ENCODE measurements around the gene ATXN7L1.

ATXN7L1 gene

DNA sequence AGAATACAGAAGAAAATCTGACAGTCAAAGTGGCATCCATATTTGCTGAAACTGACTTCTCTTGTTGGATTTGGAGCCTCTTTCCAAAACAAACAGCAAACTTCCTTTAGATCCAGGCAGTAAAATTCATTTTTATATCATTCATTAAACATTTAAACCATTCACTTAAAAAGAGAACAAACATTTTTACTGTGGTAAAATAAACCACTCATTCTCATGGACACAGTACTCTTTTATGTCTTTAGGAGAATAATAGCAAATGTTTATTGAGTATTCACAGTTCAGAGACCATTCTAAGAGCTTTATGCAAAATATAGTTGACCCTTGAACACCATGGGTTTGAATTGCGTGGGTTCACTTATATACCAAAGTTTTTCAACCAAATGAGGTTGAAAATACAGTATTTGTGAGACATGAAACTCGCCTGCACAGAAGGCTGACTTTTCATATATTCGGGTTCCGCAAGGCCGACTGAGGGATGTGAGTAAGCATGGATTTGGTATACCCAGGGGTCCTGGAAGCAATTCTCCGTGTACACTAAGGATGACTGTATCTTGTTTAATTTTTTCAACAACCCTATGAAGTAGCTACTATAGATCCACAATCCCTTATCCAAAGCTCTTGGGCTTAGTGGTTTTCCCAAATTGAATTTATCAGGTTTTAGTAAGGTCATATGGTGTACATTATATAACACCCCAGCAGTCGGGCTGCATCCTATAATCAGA, 49.1 kb downstream of the ATXN7L1 start:
- no peak for TF ChIP-seq FOXM1 (IDR thresholded peaks at IDR 0.05; ENCODE audit: borderline replicate concordance)
- no peak for TF ChIP-seq SUZ12 (IDR thresholded peaks at IDR 0.05)
- no peak for TF ChIP-seq L3MBTL2 (conservative IDR thresholded peaks at IDR 0.05)
- TF ChIP-seq FOXK2 (IDR thresholded peaks at IDR 0.05) = no peak
- TF ChIP-seq SP1 (IDR thresholded peaks at IDR 0.05) = no peak
- TF ChIP-seq CTBP1 (IDR thresholded peaks at IDR 0.05; ENCODE audit: borderline replicate concordance) = no peak
- no peak for TF ChIP-seq FOXA1 (IDR thresholded peaks at IDR 0.05)
- TF ChIP-seq HDGF (IDR thresholded peaks at IDR 0.05; ENCODE audit: borderline replicate concordance) = no peak
- TF ChIP-seq TARDBP (IDR thresholded peaks at IDR 0.05) = no peak
- no peak for TF ChIP-seq LEF1 (IDR thresholded peaks at IDR 0.05; ENCODE audit: borderline replicate concordance)
- TF ChIP-seq NFRKB (IDR thresholded peaks at IDR 0.05) = no peak
- no peak for TF ChIP-seq ELF4 (IDR thresholded peaks at IDR 0.05)
- TF ChIP-seq BHLHE40 (IDR thresholded peaks at IDR 0.05; ENCODE audit: borderline replicate concordance) = no peak
- TF ChIP-seq ZNF384 (IDR thresholded peaks at IDR 0.05) = no peak
- no peak for TF ChIP-seq PKNOX1 (IDR thresholded peaks at IDR 0.05)
- no peak for DNase-seq (ENCODE audit: extremely low spot score)
- ChIA-PET POLR2A (no interaction called here), CTCF (no interaction called here)

DNA sequence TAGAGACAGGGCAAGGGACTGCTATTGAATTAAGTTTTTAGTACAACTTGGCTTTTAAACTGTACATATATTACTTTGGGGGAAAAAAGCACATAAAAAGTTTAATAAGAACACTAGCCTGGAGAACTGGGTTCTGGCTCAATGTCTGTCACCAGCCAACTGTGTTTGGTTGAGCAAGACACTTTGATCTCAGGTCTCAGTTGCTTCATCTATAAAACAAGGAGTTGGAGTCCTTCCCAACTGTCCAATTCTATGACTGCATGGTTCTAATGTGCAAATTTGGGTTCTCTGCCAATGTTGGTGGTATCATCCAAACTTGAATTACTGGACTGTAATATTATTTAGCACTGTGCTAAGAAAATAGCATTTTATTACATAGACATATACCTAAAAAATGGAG, 50.3 kb downstream of the ATXN7L1 start:
- DNase-seq (ENCODE audit: extremely low spot score) = no peak
- TF ChIP-seq SP1 (IDR thresholded peaks at IDR 0.05) (no peak), L3MBTL2 (conservative IDR thresholded peaks at IDR 0.05) (no peak), SUZ12 (IDR thresholded peaks at IDR 0.05) (no peak), BHLHE40 (IDR thresholded peaks at IDR 0.05; ENCODE audit: borderline replicate concordance) (no peak), FOXK2 (IDR thresholded peaks at IDR 0.05) (no peak), CTBP1 (IDR thresholded peaks at IDR 0.05; ENCODE audit: borderline replicate concordance) (no peak), FOXA1 (IDR thresholded peaks at IDR 0.05) (no peak), LEF1 (IDR thresholded peaks at IDR 0.05; ENCODE audit: borderline replicate concordance) (no peak), HDGF (IDR thresholded peaks at IDR 0.05; ENCODE audit: borderline replicate concordance) (no peak)
- ChIA-PET POLR2A (no interaction called here), CTCF (no interaction called here)

DNA sequence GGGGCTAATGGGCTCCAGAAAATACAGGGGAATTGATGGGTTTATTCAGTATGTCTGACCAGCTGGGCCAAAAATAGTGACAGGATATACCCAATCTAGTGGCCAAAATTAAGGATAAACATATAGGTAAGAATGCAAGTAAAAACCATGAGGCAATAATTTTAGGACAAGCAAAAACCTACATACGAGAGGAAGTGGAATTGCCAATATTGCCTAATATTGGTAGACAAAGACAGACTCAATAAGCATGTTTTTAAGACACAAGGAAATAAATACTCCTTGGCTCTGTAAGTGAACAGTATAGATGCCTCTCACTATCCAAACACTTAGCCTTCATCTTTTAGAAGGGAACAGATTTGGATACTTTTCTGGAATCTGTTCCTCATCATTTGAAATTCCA, 51.0 kb downstream of the ATXN7L1 start:
- DNase-seq (ENCODE audit: extremely low spot score) = no peak
- TF ChIP-seq L3MBTL2 (conservative IDR thresholded peaks at IDR 0.05) (no peak), FOXM1 (IDR thresholded peaks at IDR 0.05; ENCODE audit: borderline replicate concordance) (no peak), ARNT (IDR thresholded peaks at IDR 0.05) (no peak), LEF1 (IDR thresholded peaks at IDR 0.05; ENCODE audit: borderline replicate concordance) (no peak)
- ChIA-PET POLR2A (no interaction called here), CTCF (interaction anchor here (0.7 kb wide), 1 partner anchor 294 kb away, joined by 5 read pairs; no protein-coding TSS in a partner anchor)

- DNase-seq (ENCODE audit: extremely low spot score) = no peak
- TF ChIP-seq L3MBTL2 (conservative IDR thresholded peaks at IDR 0.05) = no peak
- TF ChIP-seq ARNT (IDR thresholded peaks at IDR 0.05) = no peak
- no peak for TF ChIP-seq CTBP1 (IDR thresholded peaks at IDR 0.05; ENCODE audit: borderline replicate concordance)
- TF ChIP-seq LEF1 (IDR thresholded peaks at IDR 0.05; ENCODE audit: borderline replicate concordance) = no peak
- no peak for TF ChIP-seq ELF4 (IDR thresholded peaks at IDR 0.05)
- no peak for TF ChIP-seq SP1 (IDR thresholded peaks at IDR 0.05)
- TF ChIP-seq ZNF384 (IDR thresholded peaks at IDR 0.05) = no peak
- no peak for TF ChIP-seq FOXM1 (IDR thresholded peaks at IDR 0.05; ENCODE audit: borderline replicate concordance)
- TF ChIP-seq HDGF (IDR thresholded peaks at IDR 0.05; ENCODE audit: borderline replicate concordance) = no peak
- no peak for TF ChIP-seq NFRKB (IDR thresholded peaks at IDR 0.05)
- TF ChIP-seq PKNOX1 (IDR thresholded peaks at IDR 0.05) = no peak
- no peak for TF ChIP-seq BHLHE40 (IDR thresholded peaks at IDR 0.05; ENCODE audit: borderline replicate concordance)
- no peak for TF ChIP-seq FOXK2 (IDR thresholded peaks at IDR 0.05)
- no peak for TF ChIP-seq FOXA1 (IDR thresholded peaks at IDR 0.05)
- TF ChIP-seq TARDBP (IDR thresholded peaks at IDR 0.05) = no peak
- ChIA-PET CTCF (interaction anchor here (0.7 to 1.0 kb wide), 3 partner anchors 9 to 243 kb away, joined by 3 to 4 read pairs (median 3); no protein-coding TSS in a partner anchor), POLR2A (no interaction called here)
These were observed 53.6 kb downstream of the ATXN7L1 start for GRCh38 chr7:105822806-105823205.

- TF ChIP-seq TARDBP (IDR thresholded peaks at IDR 0.05) = no peak
- TF ChIP-seq FOXA1 (IDR thresholded peaks at IDR 0.05) = no peak
- no peak for TF ChIP-seq FOXM1 (IDR thresholded peaks at IDR 0.05; ENCODE audit: borderline replicate concordance)
- TF ChIP-seq ZNF384 (IDR thresholded peaks at IDR 0.05) = no peak
- TF ChIP-seq NFRKB (IDR thresholded peaks at IDR 0.05) = no peak
- TF ChIP-seq ARNT (IDR thresholded peaks at IDR 0.05) = no peak
- TF ChIP-seq BHLHE40 (IDR thresholded peaks at IDR 0.05; ENCODE audit: borderline replicate concordance) = no peak
- no peak for TF ChIP-seq ELF4 (IDR thresholded peaks at IDR 0.05)
- ChIA-PET CTCF (no interaction called here), POLR2A (no interaction called here)
- DNase-seq (ENCODE audit: extremely low spot score) = no peak
These were observed 54.9 kb downstream of the ATXN7L1 start for GRCh38 chr7:105821527-105821926.

DNA sequence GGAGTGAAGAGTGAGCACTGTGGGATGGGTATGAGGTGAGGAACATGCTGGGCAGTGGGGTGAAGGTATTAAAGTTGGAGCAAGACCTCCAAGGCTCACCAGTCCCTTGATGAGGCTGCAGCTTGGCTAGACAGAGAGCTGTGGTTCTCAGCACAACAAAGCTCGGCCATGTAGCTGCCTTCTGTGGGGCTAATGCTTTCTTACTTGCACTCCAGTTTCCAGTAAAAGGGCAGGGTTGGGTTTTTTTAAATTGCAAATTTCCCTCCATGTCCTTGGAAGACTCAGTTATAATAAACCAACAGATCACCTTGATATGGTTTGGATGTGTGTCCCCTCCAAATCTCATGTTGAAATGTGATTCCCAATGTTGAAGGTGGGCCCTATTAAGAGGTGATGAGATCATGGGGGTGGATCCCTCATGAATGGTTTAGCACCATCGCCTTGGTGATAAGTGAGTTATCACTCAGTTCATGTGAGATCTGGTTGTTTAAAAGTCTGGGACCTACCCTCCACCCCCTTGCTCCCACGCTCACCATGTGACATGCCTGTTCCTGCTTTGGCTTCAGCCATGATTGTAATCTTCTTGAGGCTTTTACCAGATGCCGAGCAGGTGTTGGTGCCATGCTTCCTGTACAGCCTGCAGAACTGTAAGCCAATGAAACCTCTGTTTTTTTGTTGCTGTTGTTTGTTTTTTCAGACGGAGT, 55.9 kb downstream of the ATXN7L1 start:
- no peak for DNase-seq (ENCODE audit: extremely low spot score)
- ChIA-PET CTCF (no interaction called here), POLR2A (no interaction called here)
- TF ChIP-seq PKNOX1 (IDR thresholded peaks at IDR 0.05) = no peak
- no peak for TF ChIP-seq FOXK2 (IDR thresholded peaks at IDR 0.05)
- TF ChIP-seq CTBP1 (IDR thresholded peaks at IDR 0.05; ENCODE audit: borderline replicate concordance) = no peak
- no peak for TF ChIP-seq ELF4 (IDR thresholded peaks at IDR 0.05)
- TF ChIP-seq TARDBP (IDR thresholded peaks at IDR 0.05) = no peak
- TF ChIP-seq NFRKB (IDR thresholded peaks at IDR 0.05) = no peak
- TF ChIP-seq ARNT (IDR thresholded peaks at IDR 0.05) = no peak
- no peak for TF ChIP-seq FOXM1 (IDR thresholded peaks at IDR 0.05; ENCODE audit: borderline replicate concordance)
- no peak for TF ChIP-seq ZNF384 (IDR thresholded peaks at IDR 0.05)

Measured in HEK293T (cell line).